Heart left ventricle (tissue), 16 donors: ENCODE results near the gene OR4E2. TPM values are rescaled to one million over a fixed set of nuclear protein-coding genes. Genes with fewer than 3 reads are reported as not detected.
"Not testable (repeated sequence)": the region's sequence is repeated elsewhere in the genome, so short reads cannot be mapped to it uniquely, and the experiment has no call there.

Experiments
- ATAC-seq, 4 donors: fragments of 200-7000 bp; cut with Tn5 transposase; one replicate each; pipeline ENCODE4 v1.9.1; 2020 to 2022; ENCODE audit warnings: moderate library complexity in 4 of 4, mild to moderate bottlenecking in 3 of 4, moderate number of reproducible peaks in 1 of 4
- DNase-seq, 5 donors: peaks; one replicate each; pipeline ENCODE4 v3.0.0-alpha.2; 2020
- H3K27ac ChIP-seq, 12 donors: fragments of 200-600 bp; sonication (generic) in 4 of 12; one replicate each; pipeline versions ENCODE4 v1.5.0 to v1.8.0; 2016 to 2022; ENCODE audit warnings: mild to moderate bottlenecking in 2 of 12
- H3K27me3 ChIP-seq, 9 donors: fragments of 200-600 bp; sonication (generic) in 2 of 9; one replicate each; pipeline versions ENCODE4 v1.5.1 to v1.8.0; 2016 to 2022; ENCODE audit warnings: mild to moderate bottlenecking in 3 of 9
- H3K36me3 ChIP-seq, 9 donors: fragments of 200-600 bp; sonication (generic) in 2 of 9; one replicate each; pipeline versions ENCODE4 v1.5.0 to v1.8.0; 2018 to 2022; ENCODE audit warnings: mild to moderate bottlenecking in 2 of 9
- H3K4me1 ChIP-seq, 12 donors: fragments of 200-600 bp; sonication (generic) in 4 of 12; one replicate each; pipeline versions ENCODE4 v1.5.0 to v1.8.0; 2016 to 2022; ENCODE audit warnings: mild to moderate bottlenecking in 3 of 12
- H3K4me3 ChIP-seq, 12 donors: fragments of 200-600 bp; sonication (generic) in 4 of 12; one replicate each; pipeline versions ENCODE4 v1.5.0 to v1.8.0; 2017 to 2022; ENCODE audit warnings: mild to moderate bottlenecking in 9 of 12, moderate library complexity in 4 of 12
- H3K9me3 ChIP-seq, 12 donors: fragments of 200-600 bp; sonication (generic) in 4 of 12; one replicate each; pipeline versions ENCODE4 v1.5.0 to v1.8.0; 2016 to 2022; ENCODE audit warnings: mild to moderate bottlenecking in 1 of 12
- CTCF ChIP-seq, 12 donors: fragments of 200-600 bp; sonication (generic) in 4 of 12; IDR thresholded peaks; one replicate each; pipeline versions ENCODE4 v1.5.0 to v1.8.0; 2018 to 2022; ENCODE audit warnings: antibody characterized with exemption in 12 of 12, mild to moderate bottlenecking in 5 of 12
- POLR2A ChIP-seq, 2 donors: fragments of 450-650 bp; IDR thresholded peaks; one replicate each; pipeline ENCODE4 v1.6.1; 2017; ENCODE audit warnings: antibody characterized with exemption in 2 of 2, mild to moderate bottlenecking in 2 of 2, moderate library complexity in 2 of 2
- WGBS, 4 donors: extraction: QIAGEN DNeasy Blood & Tissue Kit in 2 of 4; methylation state at CpG; one replicate each; pipeline versions ENCODE4 v1.1.5 to v1.1.7; 2013 to 2018; 5-methylcytosine and 5-hydroxymethylcytosine counted together
- intact Hi-C, 10 donors: fragments of 100-400 bp; cut with DNase I; formaldehyde crosslinking; loops; one replicate each; pipeline versions ENCODE4 v1.11.1 to v1.14.2; 2022
- polyA plus RNA-seq, 2 donors: library from polyadenylated mRNA; stranded (reverse); fragments of 200-250 nt; gene quantifications; one replicate each; pipeline ENCODE4 v1.2.3, GENCODE V29; 2013
- total RNA-seq, 9 donors: library from RNA; depleted of rRNA in 2 of 9; stranded (reverse); fragments of >200 nt in 2 of 9; fragmentation: NEBNext Ultra II Directional in 3 of 9; extraction: Animal tissue kit (Norgen Biotek cat#: 25700) in 3 of 9; gene quantifications; one replicate each; pipeline versions ENCODE4 v1.1.0 to v1.2.4, GENCODE V29; 2016 to 2023
- donor health status: ischemic (EF 13 %, LVEDD 7.1; RV severe dilation, severe dysfunction).
- donor health status: healthy with polysubstance abuse.
- donor health status: DM: no; HTN: yes; CAD: no.
- donor health status: DM: no; HTN: no; CAD: no.
- donor health status: ischemic (EF 25% LVEDD 6.9; RV normal size, moderate dysfunction).
- donor health status: ischemic (EF 25% LVEDD 5.7; RV mildly dilated, moderate dysfunction).
- donor health status: healthy.
- donor health status: DM: yes; HTN: yes; CAD: no.
- donor health status: ischemic (EF 35%, LVEDD 5.7; RV mildly dilated, moderate dysfunction).
- donor health status: nonischemic (EF 11% LVEDD 7.7; RV severe dilation, severe dysfunction).
- donor health status: DM: yes; HTN: yes; CAD: no.
- donor health status: PGD.
- donor health status: ischemic (EF 29% LVEDD 5.4; RV normal size, mild dysfunction).
- donor health status: nonischemic (EF 23%, LVEDD 6.1; RV moderate dilation, normal function).

Gene OR4E2
- total and polyA plus RNA-seq, 11 donors, result not detected

GRCh38 chr14:21694425-21694824 is 40.8 kb downstream of the OR4E2 start:
- no peaks in the 10 kb centered on the region for H3K4me1 ChIP-seq

DNA sequence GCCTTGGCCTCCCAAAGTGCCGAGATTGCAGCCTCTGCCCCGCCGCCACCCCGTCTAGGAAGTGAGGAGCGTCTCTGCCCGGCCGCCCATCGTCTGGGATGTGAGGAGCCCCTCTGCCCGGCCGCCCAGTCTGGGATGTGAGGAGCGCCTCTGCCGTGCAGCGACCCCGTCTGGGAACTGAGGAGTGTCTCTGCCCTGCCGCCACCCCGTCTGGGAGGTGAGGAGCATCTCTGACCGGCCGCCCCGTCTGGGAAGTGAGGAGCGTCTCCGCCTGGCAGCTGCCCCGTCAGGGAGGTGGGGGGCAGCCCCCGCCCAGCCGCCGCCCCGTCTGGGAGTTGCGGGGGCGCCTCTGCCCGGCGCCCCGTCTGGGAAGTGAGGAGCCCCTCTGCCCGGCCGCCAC is 44.0 kb downstream of the OR4E2 start:
- WGBS, 4 donors, result 91 to 97% (median 95%) methylated on average over 22 to 33 of the region's 33 CpGs
- H3K27me3 ChIP-seq, H3K4me1 ChIP-seq, H3K36me3 ChIP-seq, H3K4me3 ChIP-seq, H3K9me3 ChIP-seq, intact Hi-C loops, ATAC-seq, H3K27ac ChIP-seq: not testable (repeated sequence)
- peak in 1 of 5 donors; percentile 59 for DNase-seq

More at GRCh38 chr14:21694425-21694824, 40.8 kb downstream of the OR4E2 start:
- no peak for DNase-seq
- Histone ChIP-seq H3K27me3 (peaks cover 0 to 4% (median 0%) of the 10 kb centered on the region in 9 donors), H3K36me3 (no peaks in the 10 kb centered on the region), H3K9me3 (no peaks in the 10 kb centered on the region), H3K27ac (no peak overlapping the region), H3K4me3 (no peak overlapping the region)
- ATAC-seq, result no peak
- intact Hi-C loops, result no loop called here
- TF ChIP-seq CTCF (IDR thresholded peaks at IDR 0.05), result no peak
- no peak for TF ChIP-seq POLR2A (IDR thresholded peaks at IDR 0.05)

DNA sequence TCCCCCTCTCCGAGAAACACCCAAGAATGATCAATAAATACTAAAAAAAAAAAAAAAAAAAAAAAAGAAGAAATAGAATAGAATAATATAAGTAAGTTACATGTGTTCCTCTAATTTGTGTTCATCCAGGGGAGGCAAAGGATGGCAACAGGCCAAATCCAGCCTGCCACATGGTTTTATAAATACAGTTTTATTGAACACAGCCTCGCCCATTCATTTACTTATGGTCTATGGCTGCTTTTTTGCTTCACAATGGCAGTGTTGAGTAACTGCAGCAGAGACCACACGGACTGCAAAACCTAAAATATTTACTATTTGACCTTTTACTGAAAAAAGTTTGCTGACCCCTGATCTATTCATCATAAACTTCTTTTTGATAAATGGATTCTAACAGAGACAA is 44.9 kb downstream of the OR4E2 start:
- H3K27ac ChIP-seq, DNase-seq, ATAC-seq, H3K27me3 ChIP-seq, intact Hi-C loops, H3K4me1 ChIP-seq, H3K9me3 ChIP-seq, H3K4me3 ChIP-seq, H3K36me3 ChIP-seq: not testable (repeated sequence)
- WGBS, 4 donors, result 60 to 77% (median 64%) methylated on average over 2 to 3 of the region's 3 CpGs

DNA sequence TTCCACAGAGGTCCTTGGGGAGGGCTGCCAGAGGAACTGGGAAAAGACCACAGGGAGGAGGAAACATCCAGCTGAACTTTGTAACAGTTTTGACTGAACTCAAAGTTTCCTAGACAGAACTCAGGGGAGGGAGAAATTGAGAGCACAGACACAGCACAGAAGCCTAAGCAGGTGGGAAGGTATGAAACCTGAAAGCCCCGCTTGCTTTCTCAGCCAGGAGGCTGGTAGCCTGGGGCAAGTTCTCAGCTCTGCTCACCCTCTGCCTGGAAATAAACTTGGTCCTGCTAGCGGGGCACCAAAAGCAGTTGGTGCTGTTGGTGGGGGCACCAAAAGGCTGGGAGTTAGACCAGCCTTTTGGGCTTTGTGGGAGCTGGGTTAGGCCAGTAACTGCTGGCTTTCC is 45.9 kb downstream of the OR4E2 start:
- DNase-seq, result no peak
- peaks cover 0 to 5% (median 0%) of the 10 kb centered on the region in 9 donors for H3K27me3 ChIP-seq
- no peaks in the 10 kb centered on the region for H3K36me3 ChIP-seq
- H3K9me3 ChIP-seq, result no peaks in the 10 kb centered on the region
- TF ChIP-seq POLR2A (IDR thresholded peaks at IDR 0.05), result no peak
- no peak for TF ChIP-seq CTCF (IDR thresholded peaks at IDR 0.05)
- intact Hi-C loops, result no loop called here
- H3K4me3 ChIP-seq, result no peak overlapping the region
- no peak overlapping the region for H3K27ac ChIP-seq
- no peaks in the 10 kb centered on the region for H3K4me1 ChIP-seq
- no peak for ATAC-seq
- 68 to 91% (median 84%) methylated on average over 2 of the region's 2 CpGs for WGBS, 4 donors

GRCh38 chr14:21702316-21702715 is 48.7 kb downstream of the OR4E2 start:
- ATAC-seq (no peak), DNase-seq (no peak)
- TF ChIP-seq CTCF (IDR thresholded peaks at IDR 0.05) (no peak), POLR2A (IDR thresholded peaks at IDR 0.05) (no peak)
- H3K4me1 ChIP-seq, result no peaks in the 10 kb centered on the region
- H3K27me3 ChIP-seq, result peaks cover 0 to 10% (median 0%) of the 10 kb centered on the region in 9 donors
- no peak overlapping the region for H3K4me3 ChIP-seq
- H3K9me3 ChIP-seq, result peaks cover 0 to 9% (median 0%) of the 10 kb centered on the region in 12 donors
- intact Hi-C loops, result no loop called here
- 73 to 80% (median 75%) methylated on average over 2 of the region's 2 CpGs for WGBS, 4 donors
- no peaks in the 10 kb centered on the region for H3K36me3 ChIP-seq
- no peak overlapping the region for H3K27ac ChIP-seq
